Mammary epithelial cell (primary cell): ENCODE measurements around the gene RNF103.

ENCODE experiments used
- EZH2 ChIP-seq: IDR thresholded peaks from 2 replicates; pipeline ENCODE4 v1.6.1; 2012; ENCODE audit warnings: low read length, inconsistent platforms, borderline replicate concordance
- TF ChIP-seq, protein P1 (sequence below), 2 donors: IDR thresholded peaks in 1 of 2; conservative IDR thresholded peaks in 1 of 2; 2 replicates each; pipeline ENCODE4 v1.5.1; 2011 to 2012; ENCODE audit warnings: inconsistent platforms in 2 of 2, low read length in 2 of 2, mild to moderate bottlenecking in 2 of 2, control low read depth in 1 of 2, low read depth in 1 of 2; ENCODE audit not compliant: insufficient read depth in 1 of 2; ENCODE audit errors: extremely low read depth in 1 of 2

DNA sequence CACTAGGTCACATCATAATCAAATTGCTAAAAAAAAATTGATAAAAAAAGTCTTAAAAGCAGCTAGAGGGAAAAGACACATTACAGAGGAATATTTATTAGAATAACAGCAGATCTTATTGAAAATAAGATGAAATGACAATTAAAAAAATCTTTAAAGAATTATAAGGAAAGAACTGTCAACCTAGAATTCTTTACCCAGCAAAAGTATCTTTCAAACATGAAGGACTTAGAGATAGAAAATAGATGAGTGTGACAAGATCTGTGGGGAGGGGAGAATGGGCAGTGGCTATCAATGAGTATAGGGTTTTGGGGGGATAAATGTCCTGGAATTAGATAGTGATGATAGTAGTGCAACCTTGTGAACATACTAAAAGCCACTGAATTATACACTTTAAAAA lies 26.5 kb upstream of the RNF103 start:
- TF ChIP-seq, protein P1, sequence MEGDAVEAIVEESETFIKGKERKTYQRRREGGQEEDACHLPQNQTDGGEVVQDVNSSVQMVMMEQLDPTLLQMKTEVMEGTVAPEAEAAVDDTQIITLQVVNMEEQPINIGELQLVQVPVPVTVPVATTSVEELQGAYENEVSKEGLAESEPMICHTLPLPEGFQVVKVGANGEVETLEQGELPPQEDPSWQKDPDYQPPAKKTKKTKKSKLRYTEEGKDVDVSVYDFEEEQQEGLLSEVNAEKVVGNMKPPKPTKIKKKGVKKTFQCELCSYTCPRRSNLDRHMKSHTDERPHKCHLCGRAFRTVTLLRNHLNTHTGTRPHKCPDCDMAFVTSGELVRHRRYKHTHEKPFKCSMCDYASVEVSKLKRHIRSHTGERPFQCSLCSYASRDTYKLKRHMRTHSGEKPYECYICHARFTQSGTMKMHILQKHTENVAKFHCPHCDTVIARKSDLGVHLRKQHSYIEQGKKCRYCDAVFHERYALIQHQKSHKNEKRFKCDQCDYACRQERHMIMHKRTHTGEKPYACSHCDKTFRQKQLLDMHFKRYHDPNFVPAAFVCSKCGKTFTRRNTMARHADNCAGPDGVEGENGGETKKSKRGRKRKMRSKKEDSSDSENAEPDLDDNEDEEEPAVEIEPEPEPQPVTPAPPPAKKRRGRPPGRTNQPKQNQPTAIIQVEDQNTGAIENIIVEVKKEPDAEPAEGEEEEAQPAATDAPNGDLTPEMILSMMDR (conservative IDR thresholded peaks at IDR 0.05 in 1 of 2, IDR thresholded peaks at IDR 0.05 in 1 of 2; ENCODE audit: extremely low read depth in 1 of 2, insufficient read depth in 1 of 2, low read depth in 1 of 2, low read length in 2 of 2): no peak
- no peak for TF ChIP-seq EZH2
